Brain pericyte (primary cell): ENCODE results near the gene SCAP.
"Not testable (repeated sequence)": the region's sequence is repeated elsewhere in the genome, so short reads cannot be mapped to it uniquely, and the experiment has no call there.

Source experiments
- DNase-seq: peaks from one replicate; pipeline ENCODE4 v3.0.0-alpha.2; 2012; ENCODE audit warnings: low read depth, low spot score

Gene SCAP

GRCh38 chr3:47475570-47476329 is at the start of gene SCAP:
Gene SCAP (minus strand): TSS chr3:47475941. CDS start chr3:47442993, 32,948 bp downstream.
- peak; percentile 65 for DNase-seq

GRCh38 chr3:47523310-47524073 is 47.8 kb upstream of the SCAP start:
- no peak for DNase-seq

GRCh38 chr3:47522082-47522987 is 46.6 kb upstream of the SCAP start:
- DNase-seq: peak; percentile 30

- DNase-seq: no peak
These were observed 45.0 kb upstream of the SCAP start for GRCh38 chr3:47520756-47521155.

- DNase-seq: no peak
These were observed 42.2 kb upstream of the SCAP start for GRCh38 chr3:47517937-47518336.

GRCh38 chr3:47515864-47516319 is 40.2 kb upstream of the SCAP start:
- no peak for DNase-seq

GRCh38 chr3:47515100-47515499 is 39.4 kb upstream of the SCAP start:
- DNase-seq: no peak

GRCh38 chr3:47513125-47513929 is 37.6 kb upstream of the SCAP start, which contains the start of gene ELP6:
Gene ELP6 (minus strand): TSS chr3:47513712. CDS start chr3:47513590, 122 bp downstream.
- DNase-seq: peak; percentile 90

GRCh38 chr3:47512416-47513124 is 36.8 kb upstream of the SCAP start:
- DNase-seq: no peak

- DNase-seq: not testable (repeated sequence)
These were observed 29.5 kb upstream of the SCAP start for GRCh38 chr3:47505267-47505666.

GRCh38 chr3:47504113-47504512 is 28.4 kb upstream of the SCAP start:
- no peak for DNase-seq

- no peak for DNase-seq
These were observed 27.3 kb upstream of the SCAP start for GRCh38 chr3:47503033-47503432.

GRCh38 chr3:47496892-47497291 is 21.2 kb upstream of the SCAP start:
- DNase-seq: no peak

- no peak for DNase-seq
These were observed 20.1 kb upstream of the SCAP start for GRCh38 chr3:47495886-47496285.

- DNase-seq: no peak
These were observed 19.4 kb upstream of the SCAP start for GRCh38 chr3:47495111-47495510.

- DNase-seq: no peak
These were observed 16.0 kb upstream of the SCAP start for GRCh38 chr3:47491777-47492176.

GRCh38 chr3:47491186-47491585 is 15.4 kb upstream of the SCAP start:
- DNase-seq: no peak

GRCh38 chr3:47487265-47487664 is 11.5 kb upstream of the SCAP start:
- no peak for DNase-seq

- no peak for DNase-seq
These were observed 10.1 kb upstream of the SCAP start for GRCh38 chr3:47485812-47486211.

GRCh38 chr3:47482366-47482765 is 6.6 kb upstream of the SCAP start:
- no peak for DNase-seq
